Inflammatory macrophage treated with lipopolysaccharide for 4 hours (primary cell): ENCODE results near the gene CIAPIN1.
A peak's percentile ranks its signal among the peaks of the same experiment; 100 is the strongest.
"Not testable (repeated sequence)": the region's sequence is repeated elsewhere in the genome, so short reads cannot be mapped to it uniquely, and the experiment has no call there.

ENCODE experiments used
- DNase-seq: peaks from one replicate; pipeline ENCODE4 v3.0.0-alpha.2; 2020

Gene CIAPIN1

DNA sequence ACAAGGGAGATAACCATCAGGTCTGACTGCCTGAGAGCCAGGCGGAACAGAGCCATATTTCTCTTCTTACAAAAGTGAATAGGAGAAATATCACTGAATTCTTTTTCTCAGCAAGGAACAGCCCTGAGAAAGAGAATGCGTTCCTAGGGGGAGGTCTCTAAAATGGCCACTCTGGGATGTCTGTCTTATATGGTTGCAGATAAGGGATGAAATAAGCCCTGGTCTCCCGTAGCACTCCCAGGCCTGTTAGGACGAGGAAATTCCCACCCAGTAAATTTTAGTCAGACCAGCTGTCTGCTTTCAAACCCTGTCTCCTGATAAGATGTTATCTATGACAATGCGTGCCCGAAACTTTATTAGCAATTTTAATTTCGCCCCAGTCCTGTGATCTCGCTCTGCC is 7.2 kb downstream of the CIAPIN1 start:
- not testable (repeated sequence) for DNase-seq

DNA sequence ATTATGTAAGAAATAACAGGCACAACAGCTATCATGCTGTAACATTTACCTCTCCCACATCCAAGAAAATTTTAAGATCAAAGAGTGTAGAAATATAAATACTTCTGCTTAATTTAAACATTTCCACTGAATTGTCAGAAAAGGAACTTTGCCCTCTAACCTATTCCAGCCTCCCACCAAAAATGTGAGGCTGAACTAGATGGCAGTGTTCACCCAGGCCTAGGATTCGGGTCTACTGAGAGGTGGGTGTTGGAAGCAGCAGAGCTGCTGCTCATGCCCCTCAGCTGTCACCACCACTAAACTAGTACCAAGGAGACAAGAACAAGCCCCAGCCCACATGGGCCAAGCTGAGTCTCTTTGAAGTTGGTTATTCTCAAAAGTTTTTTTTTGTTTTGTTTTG is 11.3 kb downstream of the CIAPIN1 start:
- no peak for DNase-seq

DNA sequence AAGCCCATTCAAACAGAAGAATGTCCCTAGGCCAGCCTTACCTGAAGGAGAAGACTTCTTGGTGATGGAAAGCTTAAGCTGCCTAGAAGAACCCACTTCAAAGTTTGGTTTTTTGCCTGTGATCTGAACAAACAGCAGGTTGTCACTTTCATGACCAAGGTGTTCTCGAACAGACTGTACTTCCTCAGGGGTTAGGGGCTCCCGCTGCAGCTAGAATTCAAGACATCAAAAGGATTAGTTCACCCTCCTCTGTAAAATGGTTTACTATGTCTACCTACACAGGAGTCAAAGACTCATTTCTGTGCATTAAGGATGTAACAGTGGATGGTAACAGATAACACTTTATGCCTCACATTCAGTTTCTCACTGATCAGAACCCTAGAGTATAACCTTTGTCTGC is 13.2 kb downstream of the CIAPIN1 start:
- DNase-seq = no peak

DNA sequence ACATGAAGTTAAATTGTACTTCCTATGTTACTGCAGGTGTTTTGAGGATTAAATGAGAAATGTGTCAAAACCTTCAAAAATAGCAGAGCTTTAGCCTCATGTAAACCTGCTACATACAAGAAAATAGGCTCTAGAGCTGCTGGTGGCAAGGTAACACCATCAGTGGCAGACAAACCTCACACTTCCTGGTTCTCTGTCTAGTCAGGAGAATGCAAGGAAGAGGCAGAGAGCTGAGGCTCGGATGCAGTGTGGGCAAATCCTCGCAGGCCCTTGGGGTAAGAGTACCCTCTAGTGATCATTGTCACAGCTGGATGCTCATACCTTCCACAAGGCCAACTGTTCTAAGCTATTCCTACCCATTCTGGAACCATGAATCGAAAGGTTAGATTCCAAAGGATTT is 14.2 kb downstream of the CIAPIN1 start:
- no peak for DNase-seq

DNA sequence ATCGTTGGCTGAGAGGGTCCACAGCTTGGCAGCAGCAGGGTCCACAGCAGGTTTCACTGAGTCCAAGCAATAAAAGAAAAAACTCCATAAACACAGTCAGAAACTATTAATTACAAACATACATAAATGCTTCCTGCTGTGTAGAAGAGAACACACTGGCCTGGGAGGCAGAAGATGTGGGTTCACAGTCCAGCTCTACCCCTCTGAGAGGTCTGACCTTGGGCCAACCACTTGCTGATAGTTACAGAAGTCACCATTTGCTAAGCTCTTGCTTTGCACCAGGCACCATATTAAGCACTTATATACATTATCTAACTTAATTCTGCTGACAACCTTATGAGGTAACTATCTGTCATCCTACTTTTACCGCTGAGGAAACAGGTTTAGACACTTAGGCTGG is 14.7 kb downstream of the CIAPIN1 start:
- DNase-seq = no peak

DNA sequence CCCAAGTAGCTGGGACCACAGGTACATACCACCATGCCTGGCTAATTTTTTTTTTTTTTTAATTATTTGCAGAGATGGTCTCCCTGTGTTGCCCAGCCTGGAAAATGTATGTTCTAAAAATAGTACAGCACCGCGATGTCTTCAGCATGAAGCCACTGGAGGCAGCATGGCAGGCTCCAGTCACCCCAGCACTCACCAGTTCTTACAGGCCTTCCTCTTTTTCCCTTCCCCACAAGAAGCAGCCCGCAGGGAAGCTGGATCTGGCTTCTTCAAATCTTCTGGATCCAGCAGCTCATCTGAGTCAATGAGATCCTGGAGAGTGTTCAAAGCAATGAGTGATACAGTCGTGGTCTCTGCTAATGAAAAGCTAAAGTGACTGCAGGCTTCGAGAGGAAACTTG is 16.2 kb downstream of the CIAPIN1 start:
- peak; percentile 6 for DNase-seq

DNA sequence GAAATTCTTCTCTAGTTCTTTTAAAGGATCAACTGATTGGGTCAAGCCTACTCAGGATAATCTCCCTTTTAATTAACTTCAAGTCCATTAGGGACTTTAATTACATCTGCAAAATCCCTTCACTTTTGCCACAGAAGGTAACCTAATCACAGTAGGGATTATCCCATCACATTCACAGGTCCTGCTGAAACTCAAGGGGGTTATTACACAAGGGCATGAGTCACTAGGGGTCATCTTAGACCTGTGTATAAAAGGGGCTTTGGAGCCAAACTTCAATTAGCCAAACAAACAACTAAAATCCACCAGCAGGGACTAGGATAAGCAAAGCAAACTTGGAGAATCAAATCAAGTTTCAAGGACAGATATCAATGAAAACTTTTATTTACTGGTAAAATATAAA is 19.4 kb downstream of the CIAPIN1 start:
- DNase-seq = no peak

DNA sequence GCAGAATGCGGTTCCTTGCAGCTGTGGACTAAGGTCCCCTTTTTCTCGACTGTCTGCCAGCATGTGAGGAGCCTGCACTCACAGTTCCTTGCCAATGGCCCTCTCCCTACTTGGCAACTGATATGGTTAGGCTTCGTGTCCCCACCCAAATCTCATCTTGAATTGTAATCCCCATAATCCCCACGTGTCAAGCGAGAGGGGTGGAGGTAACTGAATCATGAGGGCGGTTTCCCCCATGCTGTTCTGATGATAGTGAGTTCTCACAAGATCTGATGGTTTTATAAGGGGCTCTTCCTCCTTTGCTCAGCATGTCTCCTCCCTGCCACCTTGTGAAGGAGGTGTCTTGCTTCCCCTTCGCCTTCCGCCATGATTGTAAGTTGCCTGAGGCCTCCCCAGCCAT is 19.9 kb downstream of the CIAPIN1 start:
- DNase-seq = no peak

DNA sequence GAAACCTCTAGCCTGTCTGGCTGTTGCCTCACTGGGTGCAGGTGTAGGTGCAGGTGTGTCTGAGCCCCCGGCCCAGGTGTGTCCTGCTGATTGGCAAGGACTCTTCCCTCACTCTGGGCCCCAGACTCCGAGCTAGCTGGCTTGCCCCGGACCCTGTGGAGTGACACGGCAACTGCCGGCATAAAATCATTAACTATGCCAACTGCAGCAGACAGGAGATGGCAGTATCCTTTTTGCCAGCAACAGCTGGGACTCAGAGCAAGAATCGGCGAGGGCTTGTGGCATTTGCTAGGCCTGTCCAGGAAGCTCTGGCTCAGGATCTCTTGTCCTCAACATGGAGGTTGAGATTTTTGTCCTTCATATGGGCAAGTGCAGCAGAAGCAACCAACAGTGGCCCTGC is 20.8 kb downstream of the CIAPIN1 start:
- no peak for DNase-seq

DNA sequence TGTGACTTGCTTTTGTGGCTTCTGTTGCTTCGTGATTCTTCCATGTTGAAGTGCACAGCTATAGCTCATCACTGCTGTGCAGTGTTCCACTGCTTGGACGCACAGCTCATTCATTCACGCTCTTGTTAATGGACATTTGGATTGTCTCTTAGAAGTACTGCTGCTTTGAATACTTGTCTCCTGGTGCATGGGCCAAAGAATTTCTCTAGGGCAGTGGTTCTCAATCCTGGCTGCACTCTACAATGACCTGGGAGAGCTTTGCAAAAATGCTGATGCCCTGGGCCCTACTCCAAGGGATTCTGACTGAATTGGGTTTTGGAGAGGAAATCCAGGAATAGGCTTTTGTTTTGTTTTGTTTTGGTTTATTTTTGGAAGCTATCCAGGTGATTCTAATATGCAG is 22.6 kb downstream of the CIAPIN1 start:
- no peak for DNase-seq

DNA sequence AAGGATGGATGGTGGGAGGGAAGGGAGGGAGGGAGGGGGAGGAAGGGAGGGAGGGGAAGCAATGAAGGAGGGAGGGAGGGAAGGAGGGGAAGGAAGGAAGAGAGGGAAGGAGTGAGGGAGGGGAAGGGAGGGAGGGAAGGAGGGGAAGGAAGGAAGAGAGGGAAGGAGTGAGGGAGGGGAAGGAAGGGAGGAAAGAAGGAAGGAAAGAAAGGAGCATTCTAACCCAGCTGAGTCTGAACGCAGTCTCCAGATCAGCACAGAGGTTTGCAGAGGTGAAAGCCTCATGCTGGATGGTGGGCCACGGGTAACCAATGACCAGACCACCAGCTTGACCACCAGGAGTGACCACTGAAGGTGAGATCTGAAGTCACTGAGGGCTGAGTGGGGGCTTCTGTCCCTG is 24.0 kb downstream of the CIAPIN1 start:
- no peak for DNase-seq

DNA sequence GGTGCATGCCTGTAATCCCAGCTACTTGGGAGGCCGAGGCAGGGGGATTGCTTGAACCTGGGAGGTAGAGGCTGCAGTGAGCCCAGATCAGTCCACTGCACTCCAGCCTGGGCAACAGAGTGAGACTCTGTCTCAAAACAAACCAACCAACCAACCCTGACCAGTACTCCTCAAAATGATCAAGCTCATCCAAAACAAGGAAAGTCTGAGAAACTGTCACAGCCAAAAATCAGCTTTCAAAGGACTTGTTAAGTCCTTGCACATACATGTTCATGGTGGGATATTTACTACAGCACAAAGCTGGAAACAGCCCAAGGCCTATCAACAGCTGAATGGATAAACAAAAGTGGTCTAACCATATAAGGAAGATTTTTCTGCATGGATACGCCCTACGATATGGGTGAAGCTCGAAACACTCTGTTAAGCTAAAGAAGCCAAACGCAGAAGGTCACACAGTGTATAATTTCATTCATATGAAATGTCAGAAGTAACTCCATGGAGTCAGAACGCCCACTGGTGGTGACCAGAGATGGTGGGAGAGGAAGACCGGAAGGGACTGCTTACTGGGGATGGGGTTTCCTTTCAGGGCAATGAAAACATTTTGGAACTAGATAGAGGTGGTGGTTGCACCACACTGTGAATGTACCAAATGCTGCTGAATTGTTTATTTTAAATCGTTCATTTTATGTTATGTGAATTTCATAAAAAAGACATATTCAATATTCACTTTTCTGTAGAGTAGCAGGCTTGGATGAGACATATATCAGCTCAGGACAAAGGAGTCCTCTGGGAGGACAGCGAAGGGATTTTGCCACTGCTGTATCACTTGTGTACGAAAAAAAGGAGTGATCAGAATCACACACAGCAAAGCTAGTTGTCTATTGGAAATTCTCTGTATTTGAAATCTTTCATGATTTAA is 24.9 kb downstream of the CIAPIN1 start:
- DNase-seq = peak; percentile 64

DNA sequence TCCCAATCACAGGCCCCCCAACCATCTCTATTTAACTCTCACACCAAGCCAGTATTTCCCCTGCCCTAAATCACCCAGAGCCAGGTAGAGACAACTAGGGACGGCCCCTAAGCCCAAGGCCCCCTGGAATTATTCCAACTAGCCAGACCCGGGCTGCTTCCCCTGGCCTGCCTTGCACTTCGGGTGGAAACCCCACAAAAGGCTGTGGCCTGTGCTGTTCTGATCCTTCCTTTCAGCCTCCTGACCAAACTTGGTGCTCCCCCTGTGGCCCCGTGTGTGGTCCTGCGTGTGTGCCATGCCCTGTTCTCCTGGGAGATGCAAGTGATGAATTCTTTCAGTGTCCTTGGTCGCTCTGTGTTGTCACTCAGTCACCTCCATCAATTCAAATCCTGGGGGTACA is 27.7 kb downstream of the CIAPIN1 start:
- no peak for DNase-seq

DNA sequence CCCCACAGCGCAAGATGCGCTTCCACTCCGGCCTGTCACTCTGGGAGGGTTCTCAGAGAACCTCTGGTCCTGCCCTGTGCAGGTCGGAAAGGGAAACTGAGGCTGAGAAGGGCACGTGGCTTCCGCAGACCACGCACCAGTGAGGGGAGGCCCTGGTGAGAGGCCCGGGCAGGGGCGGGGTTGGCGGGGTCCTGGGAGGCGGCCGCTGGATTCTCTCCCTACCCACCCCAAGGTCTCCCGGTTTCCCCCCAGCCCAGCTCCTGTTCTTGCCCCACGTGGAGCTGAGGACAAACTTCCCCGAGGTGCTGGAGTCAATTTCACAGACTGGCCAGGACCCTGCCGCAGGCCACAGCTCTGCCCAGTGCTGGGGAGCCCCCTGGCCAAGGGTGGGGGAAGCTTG is 31.1 kb downstream of the CIAPIN1 start:
- no peak for DNase-seq

DNA sequence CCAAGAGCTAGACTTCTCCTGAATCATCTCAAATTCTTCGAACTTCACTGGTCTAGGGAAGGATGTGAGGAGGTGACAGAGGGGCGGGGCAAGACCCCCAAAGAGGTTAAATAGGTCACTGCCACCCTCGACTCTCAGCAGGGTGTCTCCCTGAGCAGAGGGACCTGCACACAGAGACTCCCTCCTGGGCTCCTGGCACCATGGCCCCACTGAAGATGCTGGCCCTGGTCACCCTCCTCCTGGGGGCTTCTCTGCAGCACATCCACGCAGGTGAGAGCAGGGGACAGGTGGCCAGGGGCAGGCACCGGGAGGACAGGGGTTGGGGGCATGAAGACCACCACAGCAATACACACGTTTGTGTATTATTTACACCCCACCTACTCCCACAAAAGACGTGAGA is 33.5 kb downstream of the CIAPIN1 start:
- no peak for DNase-seq

DNA sequence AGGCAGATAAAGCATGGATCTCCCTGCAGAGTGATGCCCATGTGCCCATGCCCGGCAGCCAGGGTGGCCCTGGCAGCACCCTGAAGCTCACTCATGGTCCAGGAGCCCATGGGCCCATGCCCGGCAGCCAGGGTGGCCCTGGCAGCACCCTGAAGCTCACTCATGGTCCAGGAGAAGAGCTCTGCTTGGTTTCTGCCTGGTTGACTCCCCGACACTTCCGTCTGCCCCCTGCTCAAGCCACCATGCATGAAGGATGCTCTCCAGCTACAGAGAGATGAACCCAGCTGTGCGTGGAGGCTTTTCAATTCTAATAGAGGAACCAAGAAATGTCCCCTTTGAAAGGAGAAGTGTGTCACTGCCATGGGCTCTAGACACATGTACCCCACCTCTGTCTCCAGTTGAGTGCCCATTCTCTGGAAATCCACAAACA is 33.9 kb downstream of the CIAPIN1 start:
- peak; percentile 41 for DNase-seq

DNA sequence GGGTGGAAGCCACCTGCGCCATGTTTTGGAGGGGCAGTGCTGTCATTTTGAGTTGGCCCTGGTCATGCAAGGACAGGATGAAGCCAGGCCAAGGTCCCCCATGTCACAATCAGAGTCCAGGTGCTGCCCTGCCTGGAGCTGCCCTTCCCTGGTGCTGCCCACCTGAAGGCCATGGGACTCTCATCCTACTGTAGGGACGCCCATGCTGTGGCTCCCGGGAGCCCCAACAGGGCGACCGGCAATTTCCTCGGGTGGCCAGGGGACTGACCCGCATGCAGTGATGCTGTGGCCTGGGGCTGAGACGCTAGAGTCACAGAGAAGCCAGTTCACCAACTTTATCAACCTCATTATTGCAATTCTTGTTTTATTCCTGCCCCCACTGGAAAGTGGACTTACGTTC is 34.6 kb downstream of the CIAPIN1 start:
- DNase-seq = no peak

DNA sequence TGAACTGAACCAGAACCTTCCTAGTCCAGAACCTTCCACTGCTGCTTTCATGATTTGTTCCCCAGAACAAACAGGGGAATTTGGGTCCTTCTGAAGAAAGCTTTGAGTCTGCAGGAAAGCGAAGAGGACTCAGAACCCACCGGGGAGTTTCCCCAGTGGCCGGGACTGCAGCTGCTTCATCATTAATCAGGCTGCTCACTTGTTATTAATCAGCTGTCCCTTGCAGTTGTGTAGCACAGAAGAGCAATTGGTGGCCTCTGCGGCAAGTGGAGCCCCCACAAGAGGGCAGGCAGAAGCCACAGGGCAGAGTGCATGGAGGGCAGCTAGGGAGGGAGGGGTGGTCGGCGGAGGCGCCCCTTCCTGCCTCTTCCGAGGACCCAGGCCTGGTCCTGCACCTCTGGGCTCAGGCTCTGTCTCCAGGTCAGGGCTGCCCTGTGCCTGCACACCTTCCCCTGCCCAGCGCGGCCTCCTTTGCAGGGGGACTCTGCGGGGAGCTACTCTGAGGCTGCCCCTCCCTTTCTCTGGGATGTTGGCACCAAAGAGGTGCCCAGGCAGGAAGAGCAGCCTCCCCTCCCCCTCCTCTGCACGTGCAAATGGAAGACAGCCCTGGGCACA is 35.7 kb downstream of the CIAPIN1 start:
- no peak for DNase-seq

DNA sequence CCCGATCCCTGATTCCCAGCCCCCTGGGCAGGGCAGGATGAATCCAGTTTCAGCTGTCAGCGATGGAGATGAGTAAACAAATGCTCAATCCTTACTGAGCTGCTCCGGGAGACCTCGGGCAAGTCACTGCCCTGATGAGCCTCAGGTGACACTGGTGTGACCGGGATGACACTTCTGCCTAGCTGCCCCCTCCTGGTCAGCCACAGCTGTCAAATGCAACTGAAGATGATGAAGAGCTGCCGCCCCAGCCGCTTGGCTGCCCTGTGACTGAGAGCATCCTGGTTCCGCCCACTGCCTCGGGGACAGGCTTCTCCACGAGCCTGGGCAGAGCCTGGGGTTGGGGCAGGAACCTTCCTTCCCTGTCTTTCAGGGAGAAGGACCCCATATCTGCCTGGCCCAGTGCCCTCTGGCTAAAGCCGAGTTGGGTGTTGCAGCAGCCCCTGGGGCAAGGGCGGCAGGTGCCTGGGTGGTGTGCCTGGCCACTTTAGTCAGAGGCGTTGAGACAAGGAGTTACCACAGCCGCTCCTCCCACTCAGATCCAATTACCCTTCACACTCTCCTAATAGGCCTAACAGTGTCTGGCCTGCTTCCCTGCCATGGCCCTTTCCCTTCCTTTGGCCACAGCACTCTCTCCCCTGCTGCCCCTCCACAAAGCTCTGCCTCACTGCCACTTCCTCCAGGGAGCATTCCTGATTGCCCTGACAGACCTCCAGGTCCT is 37.2 kb downstream of the CIAPIN1 start:
- peak; percentile 31 for DNase-seq

DNA sequence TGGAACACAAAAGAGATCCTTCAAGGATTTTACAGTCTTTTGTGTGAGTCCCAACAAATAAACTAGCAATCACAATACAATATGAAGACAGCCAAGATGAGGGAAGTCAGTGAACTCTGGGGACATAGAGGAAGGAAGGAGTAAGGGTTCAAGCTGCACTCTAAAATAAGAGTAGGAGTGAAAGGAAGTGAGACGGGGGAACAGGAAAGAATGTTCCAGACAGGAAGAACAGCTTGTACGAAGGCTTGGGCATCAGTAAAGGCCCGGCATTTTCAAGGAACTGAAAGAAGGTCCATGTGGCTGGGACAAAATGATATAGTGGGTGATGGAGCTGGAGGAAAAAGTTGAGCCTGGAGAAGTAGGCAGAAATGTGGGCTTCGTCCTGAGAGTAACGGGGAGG is 38.1 kb downstream of the CIAPIN1 start:
- peak; percentile 40 for DNase-seq

DNA sequence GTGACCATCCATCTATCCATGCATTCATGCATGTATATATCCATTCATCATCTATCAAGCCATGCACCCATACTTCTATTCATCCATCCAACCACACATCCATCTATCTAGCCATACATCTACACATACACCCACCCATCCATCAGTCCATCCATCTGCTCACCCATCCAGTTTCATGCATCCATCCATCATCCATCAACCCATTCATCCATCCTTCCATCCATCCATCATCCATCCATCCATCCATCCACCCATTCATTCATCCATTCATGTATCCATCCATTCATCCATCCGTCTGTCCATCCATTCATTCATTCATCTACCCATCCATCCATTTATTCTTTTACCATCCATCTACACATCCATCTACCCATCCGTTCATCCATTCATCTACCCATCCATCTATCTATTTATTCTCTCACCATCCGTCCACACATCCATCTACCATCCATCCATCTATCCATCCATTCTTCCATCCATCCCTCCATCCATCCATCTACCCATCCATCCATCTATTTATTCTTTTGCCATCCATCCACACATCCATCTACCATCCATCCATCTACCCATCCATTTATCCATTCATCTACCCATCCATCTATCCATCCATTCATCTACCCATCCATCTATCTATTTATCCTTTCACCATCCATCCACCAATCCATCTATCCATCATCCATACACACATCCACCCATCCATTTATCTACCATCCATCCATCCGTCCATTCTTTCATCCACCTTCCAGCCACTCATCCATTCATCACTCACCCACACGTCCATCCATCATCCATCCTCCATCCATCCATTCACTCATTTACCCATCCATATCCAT is 39.4 kb downstream of the CIAPIN1 start:
- DNase-seq = no peak

DNA sequence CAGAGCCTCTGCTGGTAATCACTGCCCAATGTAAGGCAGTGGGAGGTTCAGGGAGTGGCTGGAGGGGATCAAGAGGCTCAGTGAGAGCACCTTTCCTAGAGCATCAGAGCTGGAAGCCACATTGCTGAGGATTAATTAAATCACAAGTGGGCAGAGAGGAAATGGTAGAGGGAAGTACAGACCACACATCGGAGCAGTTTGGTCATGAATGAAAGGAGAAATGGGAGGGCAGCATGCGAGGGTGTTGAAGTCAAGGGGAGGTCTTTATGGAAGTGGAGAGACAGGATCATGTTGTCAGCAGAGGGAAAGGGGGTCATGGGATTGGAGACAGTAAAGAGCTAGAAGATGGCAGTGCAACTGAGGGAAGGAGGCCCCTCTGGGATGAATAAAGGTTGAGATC is 40.3 kb downstream of the CIAPIN1 start:
- DNase-seq = peak; percentile 80

DNA sequence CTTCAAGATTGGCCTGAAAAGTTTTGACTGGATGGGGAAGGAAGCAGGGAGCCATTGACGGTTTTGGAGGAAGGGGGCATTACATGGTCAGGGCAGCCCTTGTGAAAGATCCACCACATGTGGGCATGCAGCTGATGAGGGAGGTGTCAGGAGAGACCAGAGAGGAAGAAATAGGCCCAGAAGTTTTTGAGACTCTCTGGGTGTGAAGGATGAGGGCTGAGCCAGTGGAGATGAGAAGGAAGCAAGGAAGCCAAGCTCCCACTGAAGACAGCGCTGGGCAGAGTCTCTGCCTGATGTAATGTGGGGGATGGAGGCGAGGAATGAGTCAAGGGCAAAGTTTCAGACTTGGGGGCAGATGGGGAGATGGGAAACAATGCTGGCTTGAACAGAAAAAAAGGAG is 42.1 kb downstream of the CIAPIN1 start:
- peak; percentile 46 for DNase-seq
